ENCODE data around the gene ATG2A.

The ATG2A gene

DNA sequence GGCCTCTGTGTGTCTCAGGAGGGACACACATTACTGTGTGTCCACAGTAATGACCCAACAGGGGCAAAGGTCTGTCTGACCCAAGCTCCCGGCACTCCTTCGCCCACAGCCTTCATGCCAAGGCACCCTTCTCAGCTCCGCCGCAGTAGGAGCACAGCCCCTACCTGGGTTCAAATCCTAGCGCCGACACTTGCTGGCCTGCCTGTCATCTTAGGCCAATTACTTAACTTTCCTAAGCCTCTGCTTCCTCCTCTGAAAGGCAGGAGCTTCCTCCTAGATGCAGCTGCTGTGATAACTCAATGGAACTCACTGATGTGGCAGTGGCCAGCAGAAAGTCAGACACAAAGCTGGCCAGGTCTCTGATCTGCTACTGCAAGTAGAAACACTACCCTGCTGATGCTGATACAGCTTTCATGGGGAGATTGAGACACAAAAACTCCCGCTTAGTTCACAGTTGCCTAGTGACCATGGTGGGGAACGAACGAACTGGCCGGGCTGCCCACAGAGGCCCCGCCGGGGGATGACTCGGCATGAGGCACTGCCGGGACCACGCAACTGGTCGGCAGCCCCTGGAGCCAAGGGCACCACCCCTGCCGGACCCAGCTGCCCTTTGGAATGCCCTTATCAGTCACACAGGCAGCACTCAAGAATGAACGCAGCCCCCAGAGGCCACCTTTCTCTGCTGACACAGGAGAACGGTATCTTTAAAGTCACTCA is 46.7 kb downstream of the ATG2A start:
- DNase-seq (ENCODE audit: low spot score) = no peak

DNA sequence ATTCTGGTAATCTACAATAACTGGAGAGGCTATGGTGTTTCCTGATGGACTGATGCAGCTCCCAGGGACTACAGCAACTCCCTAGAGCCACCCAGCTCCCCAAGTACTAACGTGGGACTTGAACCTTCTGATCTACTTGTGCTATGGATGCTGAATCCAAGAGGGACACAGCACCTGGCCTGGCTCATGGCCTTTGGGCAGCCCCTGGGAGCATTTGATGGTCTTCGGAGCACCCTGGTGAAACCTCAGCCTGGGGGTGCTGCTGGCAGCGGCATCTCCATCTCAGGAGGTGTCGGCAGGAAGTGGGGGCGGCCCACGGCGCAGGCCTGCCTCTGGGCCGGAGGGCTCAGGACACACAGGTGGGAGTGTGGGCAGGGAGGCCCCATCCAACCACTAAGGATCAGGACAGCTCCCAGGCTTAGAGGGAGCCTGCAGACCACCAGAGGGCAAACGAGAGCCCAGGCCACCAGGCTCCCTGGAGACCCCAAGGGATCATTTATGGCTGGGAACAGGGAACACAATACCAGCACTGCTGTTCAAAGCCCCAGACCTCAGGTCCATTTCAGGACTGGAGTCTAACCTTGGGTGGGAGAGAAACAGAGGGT is 47.3 kb downstream of the ATG2A start:
- no peak for DNase-seq (ENCODE audit: low spot score)

DNA sequence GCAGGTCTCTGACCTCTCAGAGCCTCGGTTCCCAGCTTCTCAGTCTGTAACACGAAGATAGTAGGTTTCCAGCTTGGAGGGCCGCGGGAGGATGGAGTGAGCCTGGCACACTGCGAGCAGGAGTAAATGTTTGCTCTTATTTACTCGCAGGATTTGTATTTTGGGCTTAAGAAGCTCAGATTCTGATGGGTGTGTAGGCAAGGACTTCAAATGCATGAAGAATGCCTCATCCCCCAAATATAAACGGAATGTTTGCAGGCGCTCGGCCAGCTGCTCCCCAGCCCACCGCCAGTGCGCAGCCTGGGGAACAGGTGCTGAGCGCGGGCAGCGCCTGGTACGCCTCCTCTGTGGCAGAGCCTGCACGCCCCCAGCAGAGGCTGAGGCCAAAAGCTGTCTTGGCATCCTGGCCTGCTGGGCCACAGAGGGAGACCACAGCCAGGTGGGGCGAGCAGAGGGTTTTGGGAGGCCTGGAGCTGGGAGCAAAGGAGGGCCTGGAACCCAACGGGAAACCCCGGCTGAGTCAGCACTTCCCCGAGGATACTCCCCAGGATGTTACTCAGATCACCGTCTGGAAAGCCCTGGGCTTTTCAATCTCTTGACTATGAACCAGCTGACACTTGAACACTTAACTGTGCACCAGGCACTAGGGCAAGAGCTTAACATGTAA is 48.0 kb downstream of the ATG2A start:
- peak; percentile 59 for DNase-seq (ENCODE audit: low spot score)

DNA sequence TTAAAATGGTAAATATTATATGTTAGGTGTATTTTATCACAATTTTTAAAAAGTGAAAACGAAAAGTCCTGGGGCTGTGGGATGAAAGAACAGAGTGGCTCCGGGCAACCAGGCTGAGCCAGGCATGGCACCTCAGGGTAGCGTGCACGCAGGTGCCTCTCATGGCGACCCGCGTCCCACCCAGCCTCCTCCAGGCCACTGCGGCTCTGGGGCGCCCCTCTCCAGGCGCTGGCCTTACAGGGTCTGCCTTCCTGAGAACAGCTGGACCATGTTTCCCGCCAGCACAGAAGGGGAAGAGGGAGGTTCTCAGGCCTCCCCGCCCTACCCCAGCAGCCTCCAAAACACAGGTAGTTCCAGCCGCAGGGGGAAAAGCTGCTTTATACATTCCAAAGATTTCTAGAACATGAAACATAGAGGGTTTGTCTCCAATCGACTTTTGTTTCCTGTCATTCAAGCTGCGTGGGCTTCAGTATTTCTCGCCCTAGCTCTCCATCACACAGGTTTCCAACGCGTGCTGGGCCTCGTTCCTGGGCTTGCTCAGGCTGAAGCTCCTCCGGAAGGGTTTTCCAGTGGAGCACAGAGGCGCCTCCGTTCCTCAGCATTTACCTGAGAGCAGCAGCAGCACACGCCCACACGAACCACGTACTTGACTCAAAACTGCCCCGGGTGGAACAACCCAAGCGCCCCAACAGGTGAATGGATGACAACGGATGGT is 49.1 kb downstream of the ATG2A start:
- no peak for DNase-seq (ENCODE audit: low spot score)

DNA sequence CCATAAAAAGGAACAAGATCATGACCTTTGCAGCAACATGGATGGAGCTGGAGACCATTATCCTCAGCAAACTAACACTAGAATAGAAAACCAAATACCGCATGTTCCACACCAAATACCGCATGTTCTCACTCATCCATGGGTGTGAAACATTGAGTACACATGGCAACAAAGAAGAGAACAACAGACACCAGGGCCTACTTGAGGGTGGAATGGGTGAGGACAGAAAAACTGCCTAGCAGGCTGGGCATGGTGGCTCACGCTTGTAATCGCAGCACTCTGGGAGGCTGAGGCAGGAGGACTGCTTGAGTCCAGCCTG is 50.9 kb downstream of the ATG2A start:
- DNase-seq (ENCODE audit: low spot score) = peak; percentile 75

DNA sequence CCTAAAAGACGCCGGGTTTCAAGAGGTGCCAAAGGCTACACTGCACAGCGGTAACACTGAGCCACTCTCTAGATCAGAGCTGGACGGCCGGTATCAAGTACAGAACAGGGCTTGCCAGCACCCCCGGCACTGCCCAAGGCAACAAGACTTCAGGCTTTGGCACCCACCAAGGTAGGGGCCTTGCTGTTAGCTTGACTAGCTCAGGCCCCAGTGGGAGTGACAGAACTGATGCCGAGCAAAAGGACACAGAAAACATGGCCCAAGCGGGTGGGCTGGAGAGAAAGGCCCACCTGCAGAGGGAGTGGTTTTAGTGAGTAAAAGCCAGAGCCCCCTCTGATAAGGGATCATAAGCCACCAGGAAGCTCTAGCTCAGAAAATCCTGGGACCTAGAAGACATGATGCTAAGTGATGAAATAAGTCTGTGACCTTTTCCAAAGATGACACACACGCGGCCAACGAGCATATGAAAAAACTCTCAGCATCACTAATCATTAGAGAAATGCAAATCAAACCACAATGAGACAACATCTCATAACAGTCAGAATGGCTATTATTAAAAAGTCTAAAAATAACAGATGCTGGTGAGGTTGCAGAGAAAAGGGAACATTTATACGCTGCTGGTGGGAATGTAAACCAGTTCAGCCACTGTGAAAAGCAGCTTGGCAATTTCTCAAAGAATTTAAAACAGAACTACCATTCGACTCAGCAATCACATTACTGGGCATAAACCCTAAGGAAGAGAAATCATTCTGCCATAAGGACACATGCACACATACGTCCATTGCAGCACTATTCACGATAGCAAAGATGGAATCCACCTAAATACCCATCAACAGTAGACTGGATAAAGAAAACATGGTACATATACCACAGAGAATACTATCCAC is 51.5 kb downstream of the ATG2A start:
- DNase-seq (ENCODE audit: low spot score) = peak; percentile 88

DNA sequence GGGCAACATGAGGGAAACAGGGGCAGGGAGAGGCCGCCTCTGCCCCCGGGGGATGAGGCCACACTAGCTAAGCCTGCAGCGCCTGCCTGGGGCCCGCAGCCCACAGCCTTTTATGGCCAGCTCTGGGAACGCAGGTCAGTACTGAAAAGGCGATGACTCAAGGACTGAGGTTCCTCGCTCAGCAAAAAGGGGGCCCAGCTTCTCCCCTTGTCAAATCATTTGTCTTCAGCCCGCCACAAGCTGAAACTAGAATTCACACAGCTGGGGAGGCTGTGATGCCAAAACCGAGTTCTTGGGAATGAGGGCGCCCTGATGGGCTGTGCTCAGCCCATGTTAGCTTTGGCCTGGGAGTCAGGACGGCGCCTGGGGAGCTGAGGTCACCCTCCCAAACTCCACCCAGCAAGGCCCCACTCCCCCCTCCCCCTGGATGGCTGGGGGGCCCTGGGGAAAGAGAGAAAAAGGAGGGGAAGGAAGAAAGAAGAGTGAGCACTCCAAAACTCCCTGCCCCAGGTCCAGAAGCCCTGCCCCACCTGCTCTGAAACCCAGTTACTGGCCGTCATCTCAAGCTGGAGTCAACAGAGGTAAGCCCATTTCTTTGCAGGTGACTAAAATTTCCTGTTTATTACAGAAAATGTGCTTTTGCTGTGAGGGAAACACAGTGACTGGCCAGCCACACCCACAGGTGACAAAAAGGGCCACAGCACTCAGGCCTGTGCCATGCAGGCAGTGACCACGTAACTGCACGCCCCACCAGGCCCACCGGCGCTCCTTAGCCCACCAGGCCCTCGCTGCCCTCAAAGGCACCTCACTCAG is 52.3 kb downstream of the ATG2A start:
- peak; percentile 63 for DNase-seq (ENCODE audit: low spot score)

DNA sequence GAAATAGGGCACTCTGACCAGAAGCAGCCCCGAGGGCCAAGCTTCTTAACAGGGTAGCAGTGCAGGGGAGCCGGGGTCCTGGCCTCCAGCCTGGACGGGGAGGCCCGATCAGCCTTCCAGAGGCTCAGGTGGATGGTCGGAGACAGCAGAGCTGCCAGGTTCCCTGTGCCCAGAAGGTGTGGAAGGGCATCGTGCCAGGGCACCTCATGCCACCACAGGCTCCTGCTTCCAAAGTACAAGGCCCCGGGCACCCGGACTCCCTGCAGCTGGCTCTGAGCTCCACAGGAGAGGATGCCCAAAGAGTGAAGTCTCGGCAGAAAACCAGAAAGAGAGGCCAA is 52.9 kb downstream of the ATG2A start:
- DNase-seq (ENCODE audit: low spot score) = no peak

DNA sequence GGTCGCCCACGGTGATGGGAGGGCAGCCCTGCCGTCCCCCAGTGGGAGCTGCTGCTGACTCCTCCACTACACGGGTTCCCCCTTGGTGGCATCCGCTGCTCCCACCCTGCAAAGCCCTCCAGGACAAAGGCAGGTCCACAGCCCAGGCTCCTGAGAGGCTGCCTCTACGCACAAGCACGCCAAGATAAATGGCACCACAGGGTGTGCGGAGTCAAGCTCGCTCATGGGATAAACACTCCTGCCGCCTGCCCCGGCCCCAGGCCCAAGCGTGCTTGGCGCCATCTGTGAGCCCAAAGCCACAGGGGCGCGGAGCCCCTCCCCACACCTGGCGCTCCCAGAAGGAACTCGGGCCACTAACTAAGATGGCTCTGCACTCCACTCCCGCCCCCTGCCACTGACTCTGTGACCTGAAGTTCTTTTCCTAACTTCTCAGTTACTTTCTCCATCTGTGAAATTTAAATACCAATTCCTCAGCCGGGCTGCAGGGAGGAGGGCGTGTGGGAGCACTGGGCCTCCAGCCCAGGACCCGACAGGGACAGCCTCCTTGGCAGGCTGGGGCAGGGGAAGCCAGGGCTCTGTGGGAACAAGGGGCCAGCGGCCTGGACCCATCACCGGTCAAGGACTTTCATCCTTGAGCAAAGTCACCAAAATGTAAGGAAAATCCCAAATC is 53.5 kb downstream of the ATG2A start:
- no peak for DNase-seq (ENCODE audit: low spot score)

DNA sequence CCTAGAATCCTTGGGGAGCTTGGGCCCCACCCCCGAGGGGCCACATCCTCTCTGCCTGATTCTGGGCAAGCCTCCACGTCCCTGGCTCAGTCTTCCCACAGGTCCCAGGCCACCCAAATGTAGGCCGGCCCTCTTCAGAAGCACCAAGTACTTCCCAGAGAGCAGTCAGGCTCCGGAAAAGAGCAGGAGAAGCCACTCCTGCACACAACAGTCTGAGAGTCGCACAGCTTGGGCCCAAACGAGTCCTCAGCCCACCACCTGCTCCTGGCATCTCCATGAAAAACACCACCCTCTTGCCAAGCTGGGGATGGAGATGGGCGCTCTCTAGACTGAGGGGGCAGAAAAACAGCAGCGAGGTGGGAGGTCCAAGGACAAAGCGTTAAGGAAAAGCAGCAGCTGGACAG is 54.0 kb downstream of the ATG2A start:
- DNase-seq (ENCODE audit: low spot score) = no peak

DNA sequence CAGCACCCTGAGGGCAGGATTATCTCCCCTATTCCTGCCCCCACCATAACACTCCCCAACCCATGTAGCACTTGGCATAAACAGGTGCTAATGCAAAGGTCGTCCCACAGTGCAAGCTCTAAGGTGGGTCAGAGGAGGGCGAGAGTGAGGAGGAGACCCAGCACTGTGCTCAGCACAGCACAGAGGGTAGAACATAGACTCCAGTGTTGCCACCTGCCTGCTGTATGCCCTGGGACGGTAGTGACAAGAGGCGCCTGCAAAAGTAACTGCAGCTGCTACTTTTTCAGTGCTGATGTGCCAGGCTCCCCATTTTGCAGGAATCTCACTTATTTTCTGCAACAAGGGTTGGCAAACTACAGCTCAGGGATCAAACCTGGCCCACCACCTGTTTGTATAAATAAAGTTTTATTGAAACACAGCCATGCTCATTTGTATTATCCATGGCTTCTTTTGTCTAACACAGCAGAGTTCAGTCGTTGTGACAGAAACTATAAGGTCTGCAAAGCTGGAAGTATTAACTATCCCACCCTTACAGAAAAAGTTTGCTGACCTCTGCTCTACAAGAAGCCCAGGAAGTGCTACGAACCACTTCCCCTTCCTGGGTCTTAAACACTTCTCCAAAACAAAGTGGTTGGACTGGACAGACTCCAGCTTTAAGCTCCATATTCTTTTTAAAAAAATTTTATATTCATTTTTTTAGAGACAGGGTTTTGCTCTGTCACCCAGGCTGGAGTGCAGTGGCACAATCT is 55.6 kb downstream of the ATG2A start:
- DNase-seq (ENCODE audit: low spot score) = peak; percentile 74

DNA sequence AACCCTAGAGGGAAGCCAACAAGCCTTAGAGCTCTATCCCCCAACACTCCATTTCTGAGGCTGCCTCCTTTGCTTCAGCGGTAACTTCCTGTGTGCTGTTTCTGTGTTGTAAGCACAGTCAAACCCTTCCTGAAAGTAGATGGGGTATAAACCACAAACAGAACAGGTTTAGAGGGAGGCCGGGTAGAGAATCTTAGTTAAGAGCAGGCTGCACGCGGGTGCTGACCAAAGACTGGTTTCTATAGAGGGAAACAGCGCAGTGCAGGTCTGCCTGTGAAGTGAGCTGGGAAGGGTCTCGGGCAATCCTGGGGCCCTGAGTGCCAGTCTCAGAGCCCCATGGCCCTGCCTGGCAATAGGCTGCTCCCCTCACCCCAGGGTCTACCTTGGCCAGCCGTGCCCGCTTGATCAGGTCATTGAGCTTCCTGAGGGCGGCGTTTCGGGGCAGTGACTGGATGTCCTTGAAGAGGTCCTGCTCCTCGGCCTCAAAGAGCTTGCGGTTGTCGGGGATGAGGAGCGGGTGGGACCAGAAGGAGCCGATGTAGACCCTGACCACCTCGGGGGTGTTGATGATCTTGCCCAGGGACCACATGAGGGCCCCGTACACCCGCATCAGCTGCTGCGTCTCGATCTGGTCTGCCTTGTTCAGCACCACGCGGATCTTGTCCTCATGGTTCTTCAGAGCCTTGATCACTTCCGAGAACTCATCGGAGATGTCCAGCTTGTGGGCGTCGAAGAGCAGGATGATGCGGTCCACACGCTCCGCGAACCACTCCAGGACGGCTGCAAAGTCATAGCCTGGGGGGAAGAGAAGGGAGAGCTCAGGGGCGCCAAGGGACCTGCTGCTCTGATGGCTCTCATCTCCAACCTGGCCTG is 57.2 kb downstream of the ATG2A start:
- peak; percentile 80 for DNase-seq (ENCODE audit: low spot score)

DNA sequence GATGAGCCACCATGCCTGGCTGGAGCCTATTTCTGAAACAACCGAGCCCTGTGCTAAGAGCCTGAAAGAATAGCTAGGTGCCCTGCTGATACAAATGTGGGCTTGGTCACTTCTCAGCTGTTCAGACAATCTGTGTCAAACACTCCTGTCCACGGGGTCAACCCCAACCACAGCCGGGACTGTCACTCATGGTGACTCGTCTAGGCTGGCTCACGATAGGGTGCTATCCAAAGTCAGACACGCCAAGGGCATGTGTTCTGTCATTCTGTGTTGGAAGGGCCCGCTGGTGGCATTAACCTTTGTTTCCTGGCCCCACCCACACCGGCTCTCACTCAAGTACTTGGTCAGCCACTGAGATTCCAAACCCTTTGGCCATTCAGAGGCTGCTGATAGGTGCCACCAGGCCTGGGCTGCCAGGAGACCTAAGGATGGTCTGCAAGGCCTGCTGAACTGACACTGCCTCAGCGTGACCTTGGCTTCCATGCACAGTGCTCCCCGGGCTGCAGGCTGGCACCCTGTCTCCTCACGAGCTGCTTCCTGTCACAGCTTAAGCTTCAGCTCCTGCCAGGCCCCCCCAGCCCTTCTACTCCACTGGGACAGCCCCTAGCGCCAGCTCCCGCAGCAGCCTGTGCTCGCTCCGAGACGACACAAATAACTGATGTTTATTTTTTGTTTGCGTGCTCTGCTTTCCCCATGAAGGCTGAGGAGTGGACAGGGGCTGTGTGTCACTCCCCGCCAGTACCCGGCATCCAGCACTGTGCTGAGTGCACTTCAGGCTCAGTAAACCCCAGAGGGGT is 58.3 kb downstream of the ATG2A start:
- DNase-seq (ENCODE audit: low spot score) = no peak

DNA sequence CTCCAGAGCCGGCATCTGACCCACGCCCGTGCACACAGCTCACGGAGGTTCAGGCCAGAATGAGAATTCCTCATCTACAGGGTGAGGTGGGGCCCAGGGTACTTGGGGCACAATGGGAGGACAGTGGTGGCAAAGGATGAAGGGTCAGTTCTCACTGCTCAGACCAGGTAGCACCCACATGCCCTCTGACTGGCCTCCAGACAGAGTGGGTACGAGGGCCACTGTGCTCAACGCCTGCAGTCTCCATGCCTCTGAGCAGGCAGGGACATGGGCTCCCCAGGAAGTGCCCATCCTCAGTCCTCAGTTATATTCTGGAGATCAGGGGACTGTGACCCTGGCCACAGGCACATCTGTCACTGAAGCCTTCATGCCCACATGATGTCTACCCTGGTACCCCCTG is 59.5 kb downstream of the ATG2A start:
- DNase-seq (ENCODE audit: low spot score) = no peak

DNA sequence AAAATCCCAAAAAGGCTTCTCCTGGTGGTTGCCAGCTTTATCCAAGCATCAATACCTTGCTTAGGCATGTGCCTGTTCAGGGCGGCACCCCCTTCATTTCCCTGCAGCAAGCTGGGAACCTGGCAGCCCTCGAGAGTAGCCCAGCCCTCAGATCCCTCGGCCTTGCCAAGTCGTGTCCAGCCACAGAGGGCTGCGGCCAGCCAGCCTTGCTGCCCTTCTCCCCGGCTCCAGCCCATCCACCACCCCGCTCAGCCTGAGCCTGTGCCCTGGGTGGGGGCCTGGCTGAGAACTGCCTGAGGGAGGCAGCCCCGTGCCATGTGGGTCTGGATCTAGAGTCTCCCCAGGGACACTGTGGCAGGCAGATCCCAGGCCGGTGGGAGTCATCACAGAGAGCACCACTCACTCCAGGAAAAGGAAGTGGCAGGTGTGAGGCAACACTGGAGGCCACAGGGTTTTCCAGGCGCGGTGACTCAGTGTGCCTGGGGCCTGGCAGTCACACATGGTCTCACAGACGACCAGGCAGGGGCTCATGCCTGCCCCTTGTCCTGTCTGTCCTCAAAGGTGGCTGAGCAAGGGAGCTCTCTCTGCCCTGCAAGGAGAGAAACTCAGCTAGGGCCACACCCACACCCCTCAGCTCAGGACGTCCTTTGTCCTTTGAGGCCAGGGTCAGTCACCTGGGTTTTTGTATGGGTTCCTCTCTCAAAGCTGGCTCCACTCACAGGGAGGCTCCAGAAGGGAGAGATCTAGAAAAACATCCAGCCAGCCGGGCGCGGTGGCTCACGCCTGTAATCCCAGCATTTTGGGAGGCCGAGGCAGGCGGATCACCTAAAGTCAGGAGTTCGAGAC is 60.4 kb downstream of the ATG2A start:
- no peak for DNase-seq (ENCODE audit: low spot score)

DNA sequence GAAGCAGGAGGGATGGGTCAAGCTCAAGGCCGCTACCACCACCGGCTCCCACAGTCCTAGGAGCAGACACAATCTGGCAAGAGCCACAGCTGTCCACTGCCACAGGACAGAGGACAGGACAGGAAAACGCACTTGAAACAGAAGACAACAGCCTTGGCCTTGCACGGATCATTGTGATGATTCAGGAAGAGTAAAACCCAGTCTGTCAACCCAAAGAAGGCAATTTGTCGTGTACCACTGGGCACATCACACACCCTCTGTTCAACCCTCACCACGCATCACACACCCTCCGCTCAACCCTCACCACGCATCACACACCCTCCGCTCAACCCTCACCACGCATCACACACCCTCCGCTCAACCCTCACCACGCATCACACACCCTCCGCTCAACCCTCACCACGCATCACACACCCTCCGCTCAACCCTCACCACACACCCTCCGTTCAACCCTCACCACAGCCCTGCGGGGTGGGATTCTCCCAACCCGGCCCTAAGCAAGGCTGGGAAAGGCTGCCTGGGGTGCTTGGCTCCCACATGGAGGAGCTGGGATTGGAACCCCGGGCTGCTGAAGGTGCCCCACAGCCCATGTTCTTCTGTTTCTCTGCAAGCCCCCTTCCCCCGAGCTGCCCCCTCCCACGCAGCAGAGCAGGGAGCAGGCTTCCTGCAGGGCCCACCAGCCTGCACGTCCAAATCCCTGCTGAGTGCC is 61.3 kb downstream of the ATG2A start:
- DNase-seq (ENCODE audit: low spot score) = no peak
